Keratinocyte (primary cell): Measurements from ENCODE around the gene TECRL.

Experiments
- EZH2 ChIP-seq: IDR thresholded peaks from one replicate; pipeline ENCODE4 v1.6.1; 2012; ENCODE audit warnings: inconsistent platforms, mild to moderate bottlenecking, low read length, moderate library complexity
- TF ChIP-seq, protein P1 (sequence below), 3 experiments: IDR thresholded peaks in 1 of 3; conservative IDR thresholded peaks in 1 of 3; optimal IDR thresholded peaks in 1 of 3; 2 replicates in 2 of 3; 3 replicates in 1 of 3; pipeline versions ENCODE3 to v1.5.1; 2011; ENCODE audit warnings: low read length in 3 of 3, mild to moderate bottlenecking in 3 of 3, moderate library complexity in 2 of 3, control low read depth in 1 of 3, inconsistent platforms in 1 of 3; ENCODE audit not compliant: insufficient read depth in 2 of 3; ENCODE audit errors: extremely low read depth in 1 of 3

- TF ChIP-seq, protein P1, sequence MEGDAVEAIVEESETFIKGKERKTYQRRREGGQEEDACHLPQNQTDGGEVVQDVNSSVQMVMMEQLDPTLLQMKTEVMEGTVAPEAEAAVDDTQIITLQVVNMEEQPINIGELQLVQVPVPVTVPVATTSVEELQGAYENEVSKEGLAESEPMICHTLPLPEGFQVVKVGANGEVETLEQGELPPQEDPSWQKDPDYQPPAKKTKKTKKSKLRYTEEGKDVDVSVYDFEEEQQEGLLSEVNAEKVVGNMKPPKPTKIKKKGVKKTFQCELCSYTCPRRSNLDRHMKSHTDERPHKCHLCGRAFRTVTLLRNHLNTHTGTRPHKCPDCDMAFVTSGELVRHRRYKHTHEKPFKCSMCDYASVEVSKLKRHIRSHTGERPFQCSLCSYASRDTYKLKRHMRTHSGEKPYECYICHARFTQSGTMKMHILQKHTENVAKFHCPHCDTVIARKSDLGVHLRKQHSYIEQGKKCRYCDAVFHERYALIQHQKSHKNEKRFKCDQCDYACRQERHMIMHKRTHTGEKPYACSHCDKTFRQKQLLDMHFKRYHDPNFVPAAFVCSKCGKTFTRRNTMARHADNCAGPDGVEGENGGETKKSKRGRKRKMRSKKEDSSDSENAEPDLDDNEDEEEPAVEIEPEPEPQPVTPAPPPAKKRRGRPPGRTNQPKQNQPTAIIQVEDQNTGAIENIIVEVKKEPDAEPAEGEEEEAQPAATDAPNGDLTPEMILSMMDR (optimal IDR thresholded peaks at IDR 0.05 in 1 of 3, IDR thresholded peaks at IDR 0.05 in 1 of 3, conservative IDR thresholded peaks at IDR 0.05 in 1 of 3; ENCODE audit: extremely low read depth in 1 of 3, insufficient read depth in 2 of 3, low read length in 3 of 3): no peak
- TF ChIP-seq EZH2: no peak
These were observed 9.7 kb downstream of the TECRL start for GRCh38 chr4:64399313-64400109.
